Activated naive CD8-positive, alpha-beta T cell treated with anti-CD3 and anti-CD28 coated beads, Interleukin-2, amount 50 U/mL, for 16 hours (primary cell): ENCODE results near the gene PTEN.

ENCODE experiments used
- DNase-seq: peaks from one replicate; pipeline ENCODE4 v3.0.0-alpha.2; 2020; ENCODE audit warnings: low read depth, low spot score

The PTEN gene

DNA sequence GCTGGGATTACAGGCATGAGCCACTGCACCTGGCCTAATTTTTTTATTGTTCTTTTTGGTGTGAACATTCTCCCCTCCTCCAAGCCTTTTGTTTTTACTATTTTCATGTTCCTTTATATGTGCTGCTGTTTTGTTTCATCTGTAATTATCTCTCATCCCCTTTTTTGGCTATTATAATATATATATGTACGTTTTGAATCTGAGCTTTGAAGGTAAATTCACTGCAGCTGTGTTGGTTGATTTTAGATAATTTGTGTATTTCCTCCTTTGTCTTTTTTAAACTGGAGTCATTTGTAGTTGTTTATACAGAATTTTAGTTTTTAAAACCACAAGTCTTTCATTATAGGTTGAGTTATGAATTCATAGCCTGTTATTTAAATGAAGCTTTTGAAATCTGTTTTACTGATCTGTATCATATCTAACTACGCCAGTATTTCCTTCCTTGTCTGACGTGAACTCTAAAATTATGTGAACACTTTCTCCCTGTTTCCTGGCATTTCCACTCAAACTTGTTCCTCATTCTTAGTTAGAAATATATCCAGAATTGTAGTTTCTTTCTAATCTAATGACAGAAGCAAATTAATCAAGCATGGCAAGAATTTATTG lies 54.9 kb downstream of the PTEN start:
- no peak for DNase-seq

DNA sequence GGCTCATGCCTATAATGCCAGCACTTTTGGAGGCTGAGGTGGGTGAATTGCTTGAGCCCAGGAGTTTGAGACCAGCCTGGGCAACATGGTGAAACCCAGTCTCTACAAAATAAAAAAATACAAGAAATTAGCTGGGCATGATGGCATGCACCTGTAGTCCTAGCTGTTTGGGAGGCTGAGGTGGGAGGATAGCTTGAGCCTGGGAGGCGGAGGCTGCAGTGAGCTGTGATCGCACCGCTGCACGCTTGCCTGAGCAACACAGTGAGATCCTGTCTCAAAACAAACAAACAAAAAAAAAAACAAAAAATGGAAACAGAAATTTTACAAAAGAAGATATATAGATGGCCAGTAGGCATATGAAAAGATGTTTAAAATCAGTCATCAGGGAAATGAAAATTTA lies 57.1 kb downstream of the PTEN start:
- DNase-seq = no peak

DNA sequence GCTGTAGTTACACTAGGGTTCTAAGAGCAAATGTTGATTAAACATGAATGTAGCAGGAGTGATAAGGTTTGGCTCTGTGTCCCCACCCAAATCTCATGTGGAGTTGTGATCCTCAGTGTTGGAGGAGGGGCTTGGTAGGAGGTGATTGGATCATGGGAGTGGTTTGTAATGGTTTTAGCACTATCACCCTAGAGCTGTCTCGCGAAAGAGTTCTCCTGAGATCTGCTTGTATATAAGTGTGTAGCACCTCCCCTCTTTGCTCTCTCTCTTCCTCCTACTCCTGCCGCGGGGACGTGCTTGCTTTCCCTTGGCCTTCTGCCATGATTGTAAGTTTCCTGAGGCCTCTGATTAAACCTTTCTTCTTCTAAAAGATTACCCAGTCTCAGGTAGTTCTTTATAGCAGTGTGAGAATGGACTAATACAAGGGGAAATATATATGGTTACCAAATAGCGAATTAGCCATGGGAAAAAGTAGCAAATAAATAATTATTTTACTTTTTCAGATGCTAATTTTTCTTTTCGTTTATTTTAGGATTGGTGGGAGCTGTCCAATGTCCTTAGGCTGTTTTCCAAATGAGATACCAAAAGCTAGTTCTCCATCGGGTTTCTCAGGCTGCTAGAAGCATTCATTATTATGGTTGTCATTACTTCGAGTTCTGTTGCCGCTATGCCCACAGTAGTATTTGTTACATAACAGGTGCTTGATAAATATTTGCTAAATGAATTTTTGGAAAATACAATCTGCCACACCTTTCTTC lies 58.7 kb downstream of the PTEN start:
- no peak for DNase-seq

DNA sequence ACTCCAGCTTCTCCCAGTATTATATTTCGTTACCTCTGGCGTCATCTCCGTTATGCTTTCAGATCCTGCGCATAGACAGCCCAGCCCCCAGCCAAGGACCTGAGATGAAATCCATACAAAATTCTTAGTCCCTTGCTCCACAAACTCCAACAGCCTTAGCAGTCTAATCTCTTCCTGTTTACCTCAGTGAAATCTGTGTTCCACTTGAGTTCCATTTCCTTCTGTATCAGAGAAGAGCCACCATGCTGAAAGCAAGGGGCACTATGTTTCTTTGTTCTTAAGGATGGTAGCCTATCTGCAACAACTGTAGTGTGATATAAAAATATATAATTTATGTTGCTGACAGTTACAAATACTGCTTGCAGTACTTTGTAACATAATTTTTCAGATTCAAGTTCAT lies 59.8 kb downstream of the PTEN start:
- no peak for DNase-seq

DNA sequence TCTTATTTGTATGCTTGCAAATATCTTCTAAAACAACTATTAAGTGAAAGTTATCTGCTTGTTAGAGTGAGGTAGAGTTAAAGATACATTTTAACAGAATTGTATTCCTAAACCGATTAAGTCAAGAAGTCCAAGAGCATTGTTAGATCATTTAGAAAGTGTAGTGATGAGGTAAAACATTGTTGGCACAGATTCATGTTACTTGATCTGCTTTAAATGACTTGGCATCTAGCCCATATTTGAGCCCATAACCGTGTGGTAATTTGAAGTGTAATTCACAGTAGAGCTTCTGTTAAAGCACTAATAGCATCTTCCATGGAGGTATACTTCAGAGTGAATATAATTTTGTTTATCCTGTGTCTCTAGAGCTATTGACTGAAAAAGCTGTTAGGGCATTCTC lies 62.1 kb downstream of the PTEN start:
- DNase-seq = no peak

DNA sequence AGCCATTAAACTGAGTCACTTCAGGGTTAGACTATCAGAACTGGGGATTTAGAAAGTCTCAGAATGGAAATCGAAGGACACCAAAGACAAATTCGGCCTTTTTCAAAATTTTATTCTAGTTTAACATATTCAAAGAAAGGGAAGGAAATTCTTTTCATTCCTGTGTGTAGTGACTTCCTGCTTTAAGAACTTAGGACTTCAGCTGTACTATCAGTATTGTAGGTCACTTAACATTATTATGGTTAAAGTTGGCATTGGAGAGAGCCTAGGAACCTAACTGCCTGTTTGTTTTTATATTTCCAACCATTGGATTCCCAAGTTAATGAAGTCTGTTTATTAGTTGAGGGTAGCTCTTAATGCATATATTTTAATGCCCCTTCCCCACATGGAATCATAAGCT lies 63.7 kb downstream of the PTEN start:
- no peak for DNase-seq

DNA sequence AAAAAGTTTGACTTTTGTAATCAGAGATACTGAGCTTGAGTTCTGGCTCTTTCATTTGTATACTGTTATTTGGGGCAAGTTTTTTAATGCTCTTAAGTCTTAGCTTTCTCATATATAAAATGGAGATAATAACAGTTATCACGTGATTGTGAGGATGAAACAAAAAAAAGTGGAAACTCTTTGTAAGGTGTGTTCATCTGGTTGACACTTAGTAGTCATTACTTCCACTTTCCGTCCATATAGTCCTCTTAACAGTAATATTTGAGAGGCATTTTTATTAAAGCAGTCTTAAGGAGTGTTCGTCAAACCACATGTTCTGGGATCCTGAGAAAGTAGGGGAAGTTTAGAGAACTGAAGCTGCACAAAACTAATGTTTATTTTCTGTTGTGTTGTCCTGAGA lies 65.6 kb downstream of the PTEN start:
- no peak for DNase-seq

DNA sequence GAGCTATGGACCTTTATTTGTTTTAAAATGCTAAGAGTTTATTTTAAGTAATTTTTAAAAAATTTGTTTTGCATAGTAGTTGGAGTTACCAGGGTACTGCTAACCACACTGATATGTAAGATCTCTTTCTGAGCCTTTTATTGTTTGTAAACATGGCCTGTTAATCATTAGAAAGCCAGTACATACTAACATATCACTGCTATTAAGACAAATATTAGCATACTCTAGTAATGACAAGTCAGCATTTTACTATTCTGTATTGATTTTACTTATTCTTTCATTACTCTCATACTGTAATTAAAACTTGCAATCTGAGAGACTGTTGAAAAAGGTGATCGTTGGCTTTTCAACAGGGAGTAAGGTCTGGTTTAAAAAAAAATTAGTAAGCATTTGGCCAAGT lies 66.7 kb downstream of the PTEN start:
- no peak for DNase-seq

DNA sequence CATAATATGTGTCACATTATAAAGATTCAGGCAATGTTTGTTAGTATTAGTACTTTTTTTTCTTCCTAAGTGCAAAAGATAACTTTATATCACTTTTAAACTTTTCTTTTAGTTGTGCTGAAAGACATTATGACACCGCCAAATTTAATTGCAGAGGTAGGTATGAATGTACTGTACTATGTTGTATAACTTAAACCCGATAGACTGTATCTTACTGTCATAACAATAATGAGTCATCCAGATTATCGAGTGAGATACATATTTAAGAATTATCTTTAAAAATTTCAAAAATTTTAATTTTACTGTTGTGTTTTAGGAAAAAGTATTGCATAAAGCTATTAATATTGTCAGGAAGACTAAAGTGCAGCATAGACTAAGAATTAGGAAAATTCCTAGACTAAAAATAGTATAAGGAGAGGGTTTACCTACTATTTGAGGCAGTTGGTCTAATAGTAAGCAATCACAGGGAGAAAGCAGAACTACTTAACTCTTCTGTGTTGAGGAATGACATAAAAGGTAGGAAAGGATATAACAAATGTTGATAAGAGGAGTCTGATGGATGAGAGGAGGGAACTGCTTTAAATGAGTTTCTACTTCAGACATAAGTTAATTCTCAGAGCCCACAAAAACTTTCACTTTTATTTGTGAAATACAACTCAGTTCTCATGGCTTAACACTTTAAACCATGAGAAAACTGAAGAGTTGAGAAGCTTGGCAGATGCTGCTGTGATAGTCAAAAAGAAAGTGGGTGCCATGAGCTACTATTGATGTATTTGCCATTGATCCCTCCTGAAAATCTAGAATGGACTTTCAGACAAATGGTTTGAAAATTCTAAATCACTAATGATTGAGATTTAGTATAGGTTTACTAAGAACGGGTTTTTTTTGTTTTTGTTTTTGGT lies 67.8 kb downstream of the PTEN start:
- DNase-seq = no peak

DNA sequence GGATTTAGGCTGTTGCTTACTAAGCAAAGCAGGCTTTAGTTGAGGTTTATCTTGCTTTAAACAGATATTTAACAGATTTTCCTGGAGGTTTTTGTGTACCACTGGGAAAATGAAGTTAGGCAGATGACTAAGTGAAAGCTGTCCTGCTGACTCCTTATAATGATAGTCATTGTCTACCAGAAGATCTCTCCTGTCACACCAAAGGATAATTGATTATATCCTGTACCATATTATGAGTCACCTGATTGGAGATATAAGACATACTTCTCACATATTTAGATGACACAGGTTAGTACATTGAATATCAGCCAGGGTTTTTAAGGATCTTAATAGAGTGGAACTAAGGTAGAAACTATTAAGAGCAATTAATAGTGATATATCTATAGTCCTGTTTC lies 68.4 kb downstream of the PTEN start:
- DNase-seq = no peak

DNA sequence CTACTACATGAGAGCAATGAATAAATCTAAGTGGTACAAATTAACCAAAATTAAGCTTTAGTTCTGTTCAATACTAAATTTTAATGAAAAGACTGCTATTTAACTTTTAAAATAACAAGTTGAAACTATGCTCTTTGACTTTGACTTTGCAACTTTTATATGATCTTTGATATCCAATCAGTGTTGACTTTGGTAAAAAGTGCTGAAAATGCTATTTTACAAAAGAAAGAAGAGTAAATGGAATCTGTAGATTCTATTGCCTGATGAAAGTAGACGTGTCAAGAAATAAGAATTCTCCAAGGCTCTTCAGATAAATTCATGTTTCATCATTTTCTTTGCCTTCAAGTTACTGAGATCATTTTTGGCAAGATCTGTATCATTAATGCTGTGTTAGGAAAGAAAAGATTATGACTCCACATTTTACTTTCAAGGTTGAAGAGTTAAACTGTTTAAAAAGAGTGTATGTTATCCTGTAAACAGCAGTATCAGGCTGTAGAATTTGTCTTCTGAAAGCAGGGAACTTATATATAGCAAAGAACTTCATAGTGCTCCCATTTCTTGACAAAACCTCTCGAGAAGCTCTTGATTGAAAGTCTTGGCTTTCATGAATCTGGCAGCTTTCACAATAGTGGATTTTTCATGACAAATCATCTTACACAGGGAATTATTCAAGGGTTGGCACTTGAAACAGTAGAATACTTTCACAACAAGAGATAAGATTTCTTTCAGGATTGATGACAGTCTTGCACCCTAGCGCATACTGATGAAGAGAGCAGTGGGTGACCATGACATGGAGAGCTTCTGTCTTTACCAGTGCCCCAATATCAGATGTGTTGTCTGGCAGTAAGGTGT lies 72.1 kb downstream of the PTEN start:
- no peak for DNase-seq

DNA sequence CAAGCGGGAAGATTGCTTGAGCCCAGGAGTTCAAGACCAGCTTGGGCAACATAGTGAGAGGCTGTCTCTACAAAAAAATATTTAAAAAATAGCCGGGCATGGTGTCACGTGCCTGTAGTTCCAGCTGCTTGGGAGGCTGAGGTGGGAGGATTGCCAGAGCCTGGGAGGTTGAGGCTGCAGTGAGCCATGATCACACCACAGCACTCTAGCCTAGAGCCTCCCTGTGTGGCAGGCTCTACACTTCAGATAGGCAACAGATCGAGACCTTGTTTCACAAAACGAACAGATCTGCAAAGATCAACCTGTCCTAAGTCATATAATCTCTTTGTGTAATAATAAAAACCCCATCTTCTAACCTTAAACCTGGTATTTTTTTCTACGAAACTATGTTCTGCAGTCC lies 76.8 kb downstream of the PTEN start:
- no peak for DNase-seq

DNA sequence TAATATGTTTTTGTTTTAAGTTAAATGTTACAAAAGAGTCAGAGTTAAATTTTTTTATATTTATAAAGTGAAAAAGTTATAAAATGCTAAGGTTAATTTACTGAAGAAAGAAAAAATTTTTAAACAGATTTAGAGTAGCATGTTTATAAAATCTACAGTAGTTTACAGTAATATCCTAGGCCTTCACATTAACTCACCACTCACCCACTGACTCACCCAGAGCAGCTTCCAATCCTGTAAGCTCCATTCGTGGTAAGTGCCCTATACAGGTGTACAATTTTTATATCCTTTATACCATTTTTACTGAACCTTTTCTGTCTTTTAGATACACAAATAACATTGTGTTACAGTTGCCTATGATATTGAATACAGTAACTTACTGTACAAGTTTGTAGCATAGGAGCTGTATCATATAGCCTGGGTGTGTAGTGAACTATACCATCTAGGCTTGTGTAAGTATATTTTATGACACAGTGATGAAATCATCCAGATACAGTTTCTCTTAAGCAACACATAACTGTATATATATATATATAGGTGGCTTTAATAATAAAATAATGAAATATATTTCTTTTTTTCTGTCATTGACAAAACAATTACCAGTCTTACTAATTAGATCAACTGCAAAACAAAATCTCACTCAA lies 79.6 kb downstream of the PTEN start:
- DNase-seq = no peak

DNA sequence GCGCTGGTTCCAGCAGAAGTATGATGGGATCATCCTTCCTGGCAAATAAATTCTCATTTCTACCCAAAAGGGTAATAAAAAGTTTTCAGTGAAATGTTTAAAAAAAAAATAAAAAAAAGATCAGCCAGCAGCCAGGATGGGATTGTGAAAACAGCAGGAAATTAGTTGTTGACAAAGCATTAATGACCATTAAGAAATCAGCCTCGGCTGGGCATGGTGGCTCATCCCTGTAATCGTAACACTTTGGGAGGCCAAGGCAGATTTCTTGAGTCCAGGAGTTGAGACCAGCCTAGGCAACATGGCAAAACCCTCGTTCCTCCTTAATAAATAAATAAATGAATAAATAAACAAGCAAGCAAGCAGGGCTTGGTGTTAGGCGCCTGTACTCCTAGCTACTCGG lies 82.6 kb downstream of the PTEN start:
- DNase-seq = no peak

DNA sequence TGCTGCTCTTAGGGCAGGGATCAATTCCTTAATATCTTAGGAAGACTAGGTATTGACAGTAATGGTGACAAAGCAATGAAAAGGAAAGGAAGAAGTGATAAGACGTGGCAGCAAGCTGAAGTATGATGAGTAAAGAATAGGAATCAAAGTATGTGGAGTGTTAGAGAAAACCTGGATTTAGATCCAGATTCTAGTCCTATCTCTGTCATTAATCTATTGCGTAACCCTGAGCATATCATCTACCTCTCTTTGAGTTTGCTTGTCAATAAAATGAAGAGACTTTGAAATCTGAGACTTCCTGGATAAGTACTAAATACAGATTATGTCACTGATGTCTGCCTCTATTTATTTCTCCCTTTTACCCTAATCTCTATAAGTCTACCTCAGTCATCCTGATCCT lies 89.2 kb downstream of the PTEN start:
- no peak for DNase-seq

DNA sequence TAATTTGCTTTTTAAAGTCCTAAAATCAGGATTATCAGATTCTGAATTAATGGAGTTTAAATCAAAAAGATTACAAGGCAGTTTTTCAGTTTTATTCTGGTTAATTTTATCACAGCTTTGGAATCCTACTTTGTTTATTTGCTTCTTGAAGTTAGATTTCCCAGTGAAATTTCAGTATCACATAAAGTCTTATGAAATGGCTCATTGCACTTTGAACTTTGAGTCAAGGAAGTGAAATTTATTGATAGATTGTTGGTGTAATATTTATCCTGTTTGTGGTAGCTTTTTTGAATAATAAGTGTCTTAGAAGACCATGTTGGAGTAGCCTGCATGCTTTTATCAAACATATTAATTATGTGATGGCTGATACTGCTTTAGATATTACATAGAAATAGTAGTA lies 92.6 kb downstream of the PTEN start:
- no peak for DNase-seq

DNA sequence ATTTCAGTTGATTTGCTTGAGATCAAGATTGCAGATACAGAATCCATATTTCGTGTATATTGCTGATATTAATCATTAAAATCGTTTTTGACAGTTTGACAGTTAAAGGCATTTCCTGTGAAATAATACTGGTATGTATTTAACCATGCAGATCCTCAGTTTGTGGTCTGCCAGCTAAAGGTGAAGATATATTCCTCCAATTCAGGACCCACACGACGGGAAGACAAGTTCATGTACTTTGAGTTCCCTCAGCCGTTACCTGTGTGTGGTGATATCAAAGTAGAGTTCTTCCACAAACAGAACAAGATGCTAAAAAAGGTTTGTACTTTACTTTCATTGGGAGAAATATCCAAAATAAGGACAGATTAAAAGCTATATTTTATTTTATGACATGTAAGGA lies 94.3 kb downstream of the PTEN start:
- DNase-seq = no peak

DNA sequence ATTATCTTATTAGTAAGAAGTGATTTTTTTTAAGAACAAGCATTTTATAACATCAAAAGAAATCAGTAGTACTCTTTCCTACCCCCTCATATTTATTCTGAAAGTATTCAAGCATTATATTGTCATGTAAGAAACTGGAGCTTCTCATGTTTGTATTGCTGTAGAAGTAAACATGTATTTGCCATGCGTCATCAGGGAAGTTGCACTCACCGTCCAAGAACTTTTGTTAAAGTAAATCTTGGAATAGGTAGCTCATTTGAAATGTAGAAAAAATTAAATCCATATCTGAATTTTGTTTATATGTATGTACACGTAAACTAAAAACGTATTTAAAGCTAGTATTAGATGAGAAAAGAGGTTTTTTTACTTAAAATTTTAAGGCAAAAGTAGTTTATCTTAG lies 96.8 kb downstream of the PTEN start:
- no peak for DNase-seq

DNA sequence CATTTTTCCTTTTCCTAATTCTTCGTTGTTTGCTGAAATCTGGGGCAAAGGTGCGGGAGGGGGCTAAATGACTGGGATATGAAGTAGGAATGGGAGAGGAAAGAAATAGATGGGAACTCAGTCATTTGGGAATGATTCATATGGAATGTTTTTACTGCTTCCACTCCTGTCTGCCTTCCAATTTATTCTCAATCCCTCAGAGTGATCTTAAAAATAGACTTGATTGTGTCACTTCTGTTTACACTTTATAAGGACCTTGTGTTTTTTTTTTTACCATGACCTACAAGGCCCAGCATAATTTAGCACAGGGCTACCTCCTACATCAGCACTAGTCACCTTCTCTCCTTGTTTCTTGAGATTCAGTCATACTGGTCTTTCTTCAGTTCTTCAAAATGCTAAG lies 97.9 kb downstream of the PTEN start:
- no peak for DNase-seq

DNA sequence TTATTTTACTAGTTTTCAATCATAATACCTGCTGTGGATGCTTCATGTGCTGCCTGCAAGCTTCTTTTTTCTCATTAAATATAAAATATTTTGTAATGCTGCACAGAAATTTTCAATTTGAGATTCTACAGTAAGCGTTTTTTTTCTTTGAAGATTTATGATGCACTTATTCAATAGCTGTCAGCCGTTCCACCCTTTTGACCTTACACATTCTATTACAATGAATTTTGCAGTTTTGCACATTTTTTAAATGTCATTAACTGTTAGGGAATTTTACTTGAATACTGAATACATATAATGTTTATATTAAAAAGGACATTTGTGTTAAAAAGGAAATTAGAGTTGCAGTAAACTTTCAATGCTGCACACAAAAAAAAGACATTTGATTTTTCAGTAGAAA lies 103.0 kb downstream of the PTEN start:
- no peak for DNase-seq

DNA sequence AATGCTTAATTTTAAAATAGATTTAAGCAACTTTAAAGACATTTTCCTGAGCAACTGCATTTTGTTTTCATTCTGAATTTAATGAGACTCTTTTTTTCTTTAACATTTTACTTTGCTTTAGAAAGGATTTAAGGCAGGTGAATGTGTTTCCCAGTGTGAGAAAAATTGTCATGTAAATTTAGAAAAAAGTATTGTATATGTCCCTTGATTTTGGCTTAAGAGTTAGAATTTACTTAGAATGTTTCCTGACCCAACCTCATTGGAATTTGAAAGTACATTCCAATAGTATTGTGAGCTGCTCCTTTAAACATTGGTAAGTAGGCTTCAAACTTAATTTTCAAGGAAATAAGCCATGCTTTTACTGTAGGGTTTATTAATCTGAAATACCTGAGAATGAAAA lies 110.2 kb downstream of the PTEN start:
- DNase-seq = no peak
